HepG2 (cell line): ENCODE measurements around the gene ZNF586. TPM values are rescaled to one million over a fixed set of nuclear protein-coding genes. Genes with fewer than 3 reads are reported as not detected.

Source experiments
- AKAP8 ChIP-seq: sonication (generic); formaldehyde crosslinking; IDR thresholded peaks from 2 replicates; pipeline ENCODE4 v1.5.1; 2020; ENCODE audit warnings: mild to moderate bottlenecking, missing genetic modification reagents
- ASH2L ChIP-seq: fragments of 300-600, 200-600 bp; sonication (generic); IDR thresholded peaks from 2 replicates; pipeline ENCODE4 v1.7.0; 2017; ENCODE audit warnings: low read depth, mild to moderate bottlenecking, moderate library complexity, mixed read lengths, low read length; ENCODE audit not compliant: insufficient read length
- FOXA1 ChIP-seq, 2 experiments: fragments of 450-650 bp in 1 of 2; sonication (generic) in 1 of 2; formaldehyde crosslinking in 1 of 2; IDR thresholded peaks; 2 replicates each; pipeline versions ENCODE4 v1.4.0 to v1.6.1; 2016 to 2020; ENCODE audit warnings: missing genetic modification reagents in 1 of 2
- FOXO4 ChIP-seq: sonication (generic); formaldehyde crosslinking; conservative IDR thresholded peaks from 2 replicates; pipeline ENCODE4 v1.8.1; 2023; ENCODE audit warnings: missing genetic modification reagents
- GATAD2A ChIP-seq: IDR thresholded peaks from 2 replicates; pipeline ENCODE4 v1.6.1; 2016
- HNRNPL ChIP-seq: fragments of 200-400 bp; formaldehyde crosslinking; IDR thresholded peaks from 2 replicates; pipeline ENCODE4 v1.6.1; 2017; ENCODE audit warnings: mild to moderate bottlenecking, low read depth, low read length
- MED13 ChIP-seq: sonication (generic); formaldehyde crosslinking; IDR thresholded peaks from 2 replicates; pipeline ENCODE4 v1.5.0; 2020; ENCODE audit warnings: missing genetic modification reagents
- MEIS2 ChIP-seq: sonication (generic); formaldehyde crosslinking; IDR thresholded peaks from 2 replicates; pipeline ENCODE4 v1.9.0; 2021; ENCODE audit warnings: mild to moderate bottlenecking, missing genetic modification reagents
- NFE2L2 ChIP-seq: fragments of 150-350 bp; IDR thresholded peaks from 2 replicates; pipeline ENCODE4 v1.6.1; 2014; ENCODE audit warnings: low read length
- ONECUT2 ChIP-seq: sonication (generic); formaldehyde crosslinking; IDR thresholded peaks from 2 replicates; pipeline ENCODE4 v1.4.0; 2020; ENCODE audit warnings: missing genetic modification reagents
- PHF20 ChIP-seq: sonication (generic); formaldehyde crosslinking; IDR thresholded peaks from 2 replicates; pipeline ENCODE4 v1.5.0; 2020; ENCODE audit warnings: mild to moderate bottlenecking, missing genetic modification reagents
- SRY ChIP-seq: sonication (generic); formaldehyde crosslinking; IDR thresholded peaks from 2 replicates; pipeline ENCODE4 v1.8.0; 2022; ENCODE audit warnings: mild to moderate bottlenecking, missing genetic modification reagents
- TBX3 ChIP-seq: fragments of 450-650 bp; IDR thresholded peaks from 2 replicates; pipeline ENCODE4 v1.6.1; 2017; ENCODE audit warnings: antibody characterized with exemption, mild to moderate bottlenecking, inconsistent platforms, borderline replicate concordance
- TEAD2 ChIP-seq: sonication (generic); formaldehyde crosslinking; IDR thresholded peaks from 2 replicates; pipeline ENCODE4 v1.9.0; 2021; ENCODE audit warnings: missing genetic modification reagents
- ZBTB8A ChIP-seq: sonication (generic); formaldehyde crosslinking; IDR thresholded peaks from 2 replicates; pipeline ENCODE4 v1.4.0; 2020; ENCODE audit warnings: mild to moderate bottlenecking, low read depth, missing genetic modification reagents, borderline replicate concordance
- ZFX ChIP-seq: sonication (generic); formaldehyde crosslinking; IDR thresholded peaks from 2 replicates; pipeline ENCODE4 v1.4.0; 2020; ENCODE audit warnings: mild to moderate bottlenecking, low read depth, missing genetic modification reagents, moderate library complexity
- ZNF451 ChIP-seq: sonication (generic); formaldehyde crosslinking; IDR thresholded peaks from 2 replicates; pipeline ENCODE4 v1.5.0; 2020; ENCODE audit warnings: mild to moderate bottlenecking, missing genetic modification reagents
- ZNF746 ChIP-seq: sonication (generic); formaldehyde crosslinking; IDR thresholded peaks from 2 replicates; pipeline ENCODE4 v1.8.0; 2022; ENCODE audit warnings: mild to moderate bottlenecking, missing genetic modification reagents
- ZSCAN5A ChIP-seq: sonication (generic); formaldehyde crosslinking; IDR thresholded peaks from 2 replicates; pipeline ENCODE4 v1.8.0; 2022; ENCODE audit warnings: mild to moderate bottlenecking, missing genetic modification reagents, borderline replicate concordance
- polyA plus RNA-seq, 8 experiments: library from polyadenylated mRNA; depleted of rRNA in 3 of 8; stranded (reverse) in 7 of 8; unstranded in 1 of 8; fragments of >200 nt; fragmentation: Illumina TruSeq in 4 of 8; extraction: Trizol in 4 of 8; gene quantifications; 2 replicates each; pipeline versions ENCODE4 v1.2.1 to v1.2.3, GENCODE V29; 2011 to 2016; ENCODE audit warnings: low read depth in 4 of 8, missing spikeins in 1 of 8, mixed read lengths in 1 of 8; ENCODE audit not compliant: insufficient read depth in 1 of 8
- total RNA-seq, 5 experiments: library from RNA; depleted of rRNA; stranded (reverse); fragments of >200 nt; fragmentation: Illumina TruSeq; extraction: Trizol; gene quantifications; 2 replicates each; pipeline ENCODE4 v1.2.3, GENCODE V29; 2016; ENCODE audit warnings: low read depth in 1 of 5
- TF ChIP-seq, protein P1 (sequence below): sonication (generic); formaldehyde crosslinking; IDR thresholded peaks from 2 replicates; pipeline ENCODE4 v1.5.0; 2020; ENCODE audit warnings: missing genetic modification reagents, mild to moderate bottlenecking, borderline replicate concordance
- TF ChIP-seq, protein P2 (sequence below): sonication (generic); formaldehyde crosslinking; IDR thresholded peaks from 2 replicates; pipeline ENCODE4 v1.5.0; 2020; ENCODE audit warnings: missing genetic modification reagents
- TF ChIP-seq, protein P3 (sequence below): sonication (generic); formaldehyde crosslinking; IDR thresholded peaks from 2 replicates; pipeline ENCODE4 v1.4.0; 2020; ENCODE audit warnings: mild to moderate bottlenecking, missing genetic modification reagents
- TF ChIP-seq, protein P4 (sequence below): IDR thresholded peaks from 2 replicates; pipeline ENCODE4 v1.6.1; 2016; ENCODE audit warnings: control low read depth

The ZNF586 gene
- total and polyA plus RNA-seq, 2 of the 13 experiments (the other 11 are each of a cell fraction or from before 2014, with no cell fraction given): 0.50 to 3.4 TPM

DNA sequence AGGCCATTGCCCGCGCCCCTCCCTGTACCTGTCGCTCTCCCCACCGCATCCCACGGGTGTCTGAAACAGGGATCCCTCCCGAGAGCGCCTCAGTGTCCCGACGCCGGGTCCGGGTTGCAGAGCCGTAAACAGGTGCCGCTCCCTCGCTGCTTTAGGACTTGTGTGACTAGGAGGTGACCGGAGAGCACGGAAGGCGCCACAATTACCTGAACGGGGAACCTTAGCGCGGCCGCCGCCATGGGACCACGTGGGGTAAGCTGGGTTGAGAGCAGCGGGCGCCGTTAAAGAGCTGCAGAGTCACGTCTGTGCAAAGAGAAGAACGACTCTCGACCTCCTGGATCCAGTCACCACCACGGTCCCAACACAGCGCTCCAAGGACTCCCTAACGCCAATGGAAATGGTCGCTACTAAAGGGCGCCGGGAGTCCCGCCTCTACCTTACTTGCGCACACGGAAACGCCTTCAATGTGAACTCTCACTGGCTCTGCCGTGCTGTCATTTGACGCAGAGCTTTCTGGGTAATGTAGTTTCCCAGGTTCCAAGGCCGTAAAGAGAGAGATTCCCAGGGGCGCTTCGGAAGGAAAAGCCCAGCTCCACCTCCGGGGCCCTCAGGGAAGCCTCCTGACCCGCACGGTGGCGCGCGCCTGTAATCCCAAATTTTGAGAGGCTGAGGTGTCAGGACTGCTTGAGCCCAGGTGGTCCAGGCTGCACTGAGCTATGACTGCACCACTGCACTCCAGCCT, 45.2 kb downstream of the ZNF586 start, which contains the start of gene ZNF552 (continued):
- TF ChIP-seq, protein P1, sequence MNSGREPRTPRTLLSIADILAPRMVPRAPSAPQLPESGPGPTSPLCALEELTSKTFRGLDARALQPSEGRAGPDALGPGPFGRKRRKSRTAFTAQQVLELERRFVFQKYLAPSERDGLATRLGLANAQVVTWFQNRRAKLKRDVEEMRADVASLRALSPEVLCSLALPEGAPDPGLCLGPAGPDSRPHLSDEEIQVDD: no peak
- TF ChIP-seq NFE2L2 (0 out of 2 replicates have a peak, but pooled peaks have one; percentile 12), AKAP8 (0 out of 2 replicates have a peak, but pooled peaks have one; percentile 59), TBX3 (0 out of 2 replicates have a peak, but pooled peaks have one; percentile 6), FOXO4 (CRISPR knock-in tag) (0 out of 2 replicates have a peak, but pooled peaks have one; percentile 57), ASH2L (peak; percentile 43), HNRNPL (no peak), ZBTB8A (CRISPR knock-in tag) (no peak), MEIS2 (CRISPR knock-in tag) (0 out of 2 replicates have a peak, but pooled peaks have one; percentile 30), ZNF451 (CRISPR knock-in tag) (no peak), TEAD2 (CRISPR knock-in tag) (no peak), ZFX (CRISPR knock-in tag) (peak; percentile 39), ONECUT2 (CRISPR knock-in tag) (no peak), FOXA1 (IDR thresholded peaks at IDR 0.05) (no peak), FOXA1 (CRISPR knock-in tag; IDR thresholded peaks at IDR 0.05) (no peak), MED13 (CRISPR knock-in tag) (no peak), ZSCAN5A (CRISPR knock-in tag) (no peak), SRY (CRISPR knock-in tag) (peak; percentile 83), PHF20 (CRISPR knock-in tag) (peak; percentile 59), ZNF746 (CRISPR knock-in tag) (no peak), GATAD2A (CRISPR knock-in tag) (peak; percentile 28; the same call in 1 of the 2 replicates)
- TF ChIP-seq, protein P2, sequence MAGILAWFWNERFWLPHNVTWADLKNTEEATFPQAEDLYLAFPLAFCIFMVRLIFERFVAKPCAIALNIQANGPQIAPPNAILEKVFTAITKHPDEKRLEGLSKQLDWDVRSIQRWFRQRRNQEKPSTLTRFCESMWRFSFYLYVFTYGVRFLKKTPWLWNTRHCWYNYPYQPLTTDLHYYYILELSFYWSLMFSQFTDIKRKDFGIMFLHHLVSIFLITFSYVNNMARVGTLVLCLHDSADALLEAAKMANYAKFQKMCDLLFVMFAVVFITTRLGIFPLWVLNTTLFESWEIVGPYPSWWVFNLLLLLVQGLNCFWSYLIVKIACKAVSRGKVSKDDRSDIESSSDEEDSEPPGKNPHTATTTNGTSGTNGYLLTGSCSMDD: no peak
- TF ChIP-seq, protein P3, sequence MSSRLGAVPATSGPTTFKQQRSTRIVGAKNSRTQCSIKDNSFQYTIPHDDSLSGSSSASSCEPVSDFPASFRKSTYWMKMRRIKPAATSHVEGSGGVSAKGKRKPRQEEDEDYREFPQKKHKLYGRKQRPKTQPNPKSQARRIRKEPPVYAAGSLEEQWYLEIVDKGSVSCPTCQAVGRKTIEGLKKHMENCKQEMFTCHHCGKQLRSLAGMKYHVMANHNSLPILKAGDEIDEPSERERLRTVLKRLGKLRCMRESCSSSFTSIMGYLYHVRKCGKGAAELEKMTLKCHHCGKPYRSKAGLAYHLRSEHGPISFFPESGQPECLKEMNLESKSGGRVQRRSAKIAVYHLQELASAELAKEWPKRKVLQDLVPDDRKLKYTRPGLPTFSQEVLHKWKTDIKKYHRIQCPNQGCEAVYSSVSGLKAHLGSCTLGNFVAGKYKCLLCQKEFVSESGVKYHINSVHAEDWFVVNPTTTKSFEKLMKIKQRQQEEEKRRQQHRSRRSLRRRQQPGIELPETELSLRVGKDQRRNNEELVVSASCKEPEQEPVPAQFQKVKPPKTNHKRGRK (CRISPR knock-in tag): no peak
- TF ChIP-seq, protein P4, sequence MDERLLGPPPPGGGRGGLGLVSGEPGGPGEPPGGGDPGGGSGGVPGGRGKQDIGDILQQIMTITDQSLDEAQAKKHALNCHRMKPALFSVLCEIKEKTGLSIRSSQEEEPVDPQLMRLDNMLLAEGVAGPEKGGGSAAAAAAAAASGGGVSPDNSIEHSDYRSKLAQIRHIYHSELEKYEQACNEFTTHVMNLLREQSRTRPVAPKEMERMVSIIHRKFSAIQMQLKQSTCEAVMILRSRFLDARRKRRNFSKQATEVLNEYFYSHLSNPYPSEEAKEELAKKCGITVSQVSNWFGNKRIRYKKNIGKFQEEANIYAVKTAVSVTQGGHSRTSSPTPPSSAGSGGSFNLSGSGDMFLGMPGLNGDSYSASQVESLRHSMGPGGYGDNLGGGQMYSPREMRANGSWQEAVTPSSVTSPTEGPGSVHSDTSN: peak; percentile 91
